HG03097 (cell line): Measurements from ENCODE around the gene PEX5L.
A peak's percentile ranks its signal among the peaks of the same experiment; 100 is the strongest.

Experiments
- ATAC-seq: cut with Tn5 transposase; IDR thresholded peaks from one replicate; pipeline ENCODE4 v1.9.1; 2021; ENCODE audit not compliant: unreplicated experiment, low FRiP score

PEX5L gene

DNA sequence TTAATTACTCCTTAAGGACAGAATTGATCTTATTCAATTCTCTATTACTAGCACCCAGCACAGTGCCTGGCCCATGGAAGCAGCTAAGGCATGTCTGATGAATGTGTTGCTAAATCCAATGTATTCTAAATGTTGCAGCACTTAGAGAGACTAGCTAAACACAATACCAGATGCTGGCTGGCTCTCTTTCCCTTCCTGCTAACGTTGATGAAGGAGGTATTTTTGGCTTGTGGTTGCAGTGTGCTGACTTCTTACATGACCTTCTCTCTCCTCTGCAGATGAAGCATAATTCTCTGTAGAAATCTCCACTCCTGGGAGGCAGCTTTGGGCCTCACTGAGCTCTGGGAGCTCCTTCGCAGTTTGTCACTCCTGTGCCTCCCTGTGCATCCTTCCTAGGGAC, 183.6 kb downstream of the PEX5L start:
- ATAC-seq, result no peak

DNA sequence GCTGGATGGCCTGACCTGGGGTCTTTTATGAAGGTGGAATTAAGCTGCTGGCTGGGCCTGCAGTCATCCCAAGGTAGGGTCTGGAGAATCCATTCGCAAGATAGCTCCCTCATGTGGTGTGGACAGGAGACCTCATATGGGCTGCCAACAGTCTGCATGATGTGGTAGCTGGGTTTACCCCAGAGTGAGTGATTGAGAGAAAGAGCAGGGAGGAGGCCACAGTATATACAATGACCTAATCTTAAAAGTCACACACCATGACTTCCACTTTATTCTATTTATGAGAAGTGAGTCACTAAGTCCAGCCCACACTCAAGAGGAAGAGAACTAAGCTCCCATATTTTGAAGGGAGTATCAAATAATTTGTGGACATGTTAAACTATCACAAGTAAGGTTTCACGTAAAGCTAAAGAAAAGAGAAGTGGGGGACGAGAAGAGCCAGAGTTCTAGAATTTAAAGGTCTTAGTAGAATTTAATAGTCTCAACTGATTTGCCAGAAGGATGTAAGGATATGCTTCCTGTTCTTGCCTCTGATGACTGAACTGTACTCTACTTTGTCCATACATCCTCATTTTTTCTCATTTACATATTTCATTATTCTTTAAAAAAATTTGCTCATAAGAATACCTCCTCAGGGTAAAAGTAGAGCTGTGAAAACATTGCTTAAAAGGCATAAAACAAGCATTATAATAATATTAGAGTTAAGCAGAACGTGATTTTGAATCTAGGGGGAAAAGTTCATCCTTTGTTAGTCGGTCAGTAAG, 184.4 kb downstream of the PEX5L start:
- ATAC-seq, result no peak

DNA sequence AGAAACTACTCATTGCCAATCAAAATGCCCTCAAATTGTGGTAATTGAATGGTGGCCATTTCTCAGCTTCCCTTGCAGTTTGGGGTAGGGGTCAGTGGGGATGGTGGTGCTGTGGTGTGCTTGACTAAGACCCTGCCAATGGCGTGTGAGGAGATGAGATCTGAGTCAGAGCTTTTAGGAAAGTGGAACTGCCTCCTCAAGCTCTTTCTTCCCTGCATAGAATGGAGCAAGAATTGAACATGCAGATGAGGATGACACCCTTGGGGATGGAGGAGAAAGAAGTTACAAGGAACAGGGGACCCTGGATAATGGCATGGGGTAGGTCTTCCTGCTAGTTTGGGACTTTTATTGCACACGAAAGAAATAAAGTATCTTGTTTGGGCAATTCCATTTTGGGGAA, 188.0 kb downstream of the PEX5L start:
- ATAC-seq, result no peak

DNA sequence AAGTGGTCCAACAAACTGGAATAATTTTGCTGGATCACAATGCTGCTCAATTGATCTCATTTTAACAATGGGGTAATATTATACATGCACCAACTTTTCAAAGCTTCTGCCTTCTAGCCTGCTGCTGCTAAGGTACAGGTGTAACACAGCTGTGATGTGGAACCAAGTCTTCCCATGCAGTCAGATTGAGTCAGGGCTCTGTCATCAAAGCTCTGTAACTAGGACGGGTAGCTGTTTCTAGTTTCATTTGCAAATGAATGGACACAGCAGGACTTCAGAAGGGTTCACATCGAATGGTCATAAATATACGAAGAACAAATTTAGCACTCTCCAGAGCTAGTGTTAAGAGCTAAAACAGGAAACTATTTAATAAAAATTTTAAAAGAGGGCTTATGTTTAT, 194.7 kb downstream of the PEX5L start:
- ATAC-seq, result no peak

DNA sequence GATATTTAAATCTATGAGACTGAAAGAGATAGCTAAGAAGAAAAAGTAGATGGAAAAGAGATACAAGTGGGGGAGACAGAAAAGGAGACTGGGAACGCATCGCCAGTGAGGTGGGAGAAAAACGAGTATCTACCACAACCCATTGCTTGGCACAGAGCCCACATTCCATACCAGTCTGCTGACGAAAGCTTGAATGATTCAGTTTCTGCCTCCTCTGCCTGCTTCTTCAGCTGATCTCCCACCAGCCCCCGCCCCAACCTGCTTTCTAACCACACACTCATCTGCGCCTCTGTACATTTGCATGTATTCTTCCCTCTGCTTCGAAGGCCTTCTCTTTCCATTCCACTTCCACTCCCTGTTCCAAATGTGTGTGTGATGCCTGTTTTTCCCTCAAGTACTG, 195.8 kb downstream of the PEX5L start:
- ATAC-seq, result no peak

DNA sequence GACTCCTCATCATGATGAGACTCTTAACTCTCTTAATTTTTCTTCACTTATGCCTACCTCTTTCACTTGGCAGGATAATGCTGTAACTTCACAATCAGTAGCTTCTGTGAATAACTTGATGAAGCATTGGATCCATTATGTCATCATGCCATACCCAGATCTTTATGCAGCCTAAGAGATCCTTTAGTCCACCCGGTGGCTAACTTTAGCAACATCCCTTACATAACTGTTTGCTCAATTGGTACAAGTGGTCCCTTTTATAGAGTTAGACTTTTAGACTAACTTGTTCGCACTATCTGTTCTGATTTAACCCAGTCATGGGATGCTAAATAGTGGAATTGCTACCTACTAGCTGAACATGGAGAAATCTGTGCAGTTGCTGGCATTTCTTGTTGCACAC, 199.4 kb downstream of the PEX5L start:
- ATAC-seq, result no peak

DNA sequence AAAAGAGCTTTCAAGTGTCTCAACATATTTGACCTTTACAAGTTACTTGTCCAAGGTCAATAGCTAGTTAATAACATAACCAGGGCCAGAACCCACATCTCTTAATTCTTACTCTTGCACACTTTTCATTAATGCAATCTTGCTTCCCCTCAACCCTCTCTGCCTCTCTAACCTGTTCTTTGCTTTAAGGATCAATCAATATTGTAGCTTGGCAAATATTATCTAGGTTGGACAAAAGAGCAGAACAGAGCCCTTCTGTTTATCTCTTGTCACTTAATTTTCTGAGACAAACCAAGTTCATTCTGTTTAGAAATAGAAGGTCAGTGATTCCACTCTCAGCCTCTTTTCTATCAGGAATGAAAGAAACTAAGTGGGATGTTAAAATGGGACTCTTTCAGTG, 203.4 kb downstream of the PEX5L start:
- ATAC-seq, result no peak

DNA sequence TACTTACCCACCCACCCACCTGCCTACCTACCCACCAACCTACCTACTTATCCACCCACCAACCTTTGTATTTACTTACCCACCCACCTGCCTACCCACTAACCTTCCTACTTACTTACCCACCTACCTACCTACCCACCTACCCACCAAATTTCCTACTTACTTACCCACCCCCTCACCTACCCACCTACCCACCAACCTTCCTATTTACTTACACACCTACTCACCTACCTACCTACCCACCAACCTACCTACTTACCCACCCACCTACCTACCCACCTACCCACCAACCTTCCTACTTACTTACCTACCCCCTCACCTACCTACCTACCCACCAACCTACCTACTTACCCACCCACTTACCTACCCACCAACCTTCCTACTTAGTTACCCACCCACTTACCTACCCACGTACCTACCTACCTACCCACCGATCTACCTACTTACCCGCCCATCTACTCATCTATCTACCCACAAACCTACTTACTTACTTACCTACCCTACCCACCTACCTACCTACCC, 204.3 kb downstream of the PEX5L start:
- ATAC-seq, result no peak

DNA sequence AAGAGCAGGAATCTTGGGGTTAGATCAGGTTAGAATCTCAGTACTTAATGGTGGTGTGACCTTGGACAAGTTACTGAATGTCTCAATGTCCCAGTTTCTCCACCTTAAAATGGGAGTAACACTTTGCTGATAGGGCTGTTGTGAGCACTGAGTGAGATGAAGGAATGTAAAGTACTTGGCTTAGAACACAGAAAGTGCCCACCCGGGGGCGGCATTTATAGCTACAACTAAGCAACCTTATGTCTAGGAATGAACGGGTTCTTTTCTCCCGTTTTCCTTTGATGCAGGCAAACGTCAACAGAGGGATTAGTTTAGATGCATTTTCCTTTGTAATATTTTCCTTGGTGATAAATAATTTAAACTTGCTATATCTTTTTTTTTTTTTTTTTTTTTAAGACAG, 207.3 kb downstream of the PEX5L start:
- ATAC-seq, result no peak

DNA sequence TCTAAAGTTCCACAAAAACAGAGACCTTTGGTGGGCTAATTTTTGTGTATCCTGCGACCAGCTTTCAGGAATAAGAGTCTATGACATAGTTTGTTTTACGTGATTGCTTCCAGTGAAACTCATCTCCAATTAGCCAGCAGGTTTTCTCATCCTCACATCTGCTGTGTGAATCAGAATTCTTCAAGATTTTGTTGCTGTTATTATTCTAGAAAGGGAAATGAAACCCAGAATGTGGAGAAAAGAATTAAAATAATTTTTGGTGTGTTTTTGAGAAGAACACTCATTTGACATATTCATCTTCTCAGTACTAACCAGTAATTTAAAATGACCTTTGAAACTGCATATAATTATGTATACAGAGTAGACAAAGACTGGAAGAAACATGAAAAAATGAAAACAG, 208.0 kb downstream of the PEX5L start:
- no peak for ATAC-seq

DNA sequence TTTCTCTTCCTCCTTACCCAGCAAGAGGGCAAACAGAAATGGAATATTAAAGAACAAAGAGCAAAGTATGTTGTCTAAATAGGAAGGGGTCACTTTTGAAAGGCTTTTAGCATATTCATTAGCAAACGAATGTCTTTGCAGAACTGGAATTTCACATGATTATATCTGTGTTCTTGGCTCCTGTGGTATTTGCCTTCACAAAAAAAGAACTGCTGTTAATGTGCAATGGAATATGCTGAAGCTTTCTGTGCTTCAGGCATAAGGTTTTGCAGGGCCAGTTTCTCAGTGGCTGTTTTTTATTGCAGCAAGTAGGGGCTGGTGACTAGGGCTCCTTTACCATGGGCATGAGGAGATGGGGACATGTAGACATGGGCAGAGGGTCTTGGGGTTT, 210.5 kb downstream of the PEX5L start:
- no peak for ATAC-seq

DNA sequence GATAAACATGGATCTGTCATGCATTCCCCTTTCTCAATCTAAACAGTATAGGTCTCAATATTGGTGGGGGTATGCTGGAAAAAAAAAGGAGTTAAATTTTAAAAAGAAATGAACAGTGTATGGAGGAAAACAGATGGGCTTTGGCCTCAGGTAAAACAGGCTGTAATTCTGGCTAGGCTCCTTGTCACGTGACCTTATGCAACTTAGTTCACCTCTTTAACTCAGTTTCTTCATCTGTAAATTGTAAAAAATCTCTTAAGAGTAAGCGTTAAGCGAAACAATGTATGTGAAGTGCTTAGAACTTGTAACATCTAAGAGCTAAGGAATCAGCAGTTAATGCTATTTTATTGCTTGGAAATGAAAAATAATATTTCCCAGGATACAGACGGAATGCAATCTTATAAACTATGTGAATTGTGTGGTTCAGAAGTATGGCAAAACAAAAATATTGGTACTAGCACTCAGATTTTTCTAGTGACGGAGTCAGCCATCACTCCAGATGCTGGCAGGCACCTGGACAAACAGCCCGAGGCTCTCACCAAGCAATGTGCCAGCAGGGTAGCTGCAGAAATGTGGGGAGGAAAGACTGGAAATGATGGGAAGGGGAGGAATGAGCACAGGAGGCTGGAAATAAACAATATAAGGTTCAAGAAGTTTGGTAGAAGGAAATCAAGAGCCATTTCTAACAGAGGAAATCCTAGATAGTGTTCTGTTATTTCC, 211.1 kb downstream of the PEX5L start:
- no peak for ATAC-seq

DNA sequence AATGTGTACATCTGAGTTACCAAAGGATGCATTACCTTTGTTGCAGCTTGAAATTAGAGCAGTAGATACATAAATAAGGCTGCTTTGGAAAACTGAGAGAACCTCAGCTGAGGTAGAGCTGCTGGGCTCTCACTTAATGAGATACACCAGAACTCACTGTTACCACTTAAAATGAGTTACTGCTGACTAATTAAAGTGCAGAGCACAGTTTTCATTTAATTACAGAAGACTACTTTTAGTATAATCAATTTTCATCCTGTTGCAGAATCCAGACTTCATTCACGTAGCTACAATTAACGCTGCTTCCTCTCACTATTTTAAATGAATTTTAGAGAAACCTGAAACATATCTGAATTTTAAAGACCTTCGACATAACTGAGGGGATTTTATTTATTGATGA, 214.4 kb downstream of the PEX5L start:
- no peak for ATAC-seq

DNA sequence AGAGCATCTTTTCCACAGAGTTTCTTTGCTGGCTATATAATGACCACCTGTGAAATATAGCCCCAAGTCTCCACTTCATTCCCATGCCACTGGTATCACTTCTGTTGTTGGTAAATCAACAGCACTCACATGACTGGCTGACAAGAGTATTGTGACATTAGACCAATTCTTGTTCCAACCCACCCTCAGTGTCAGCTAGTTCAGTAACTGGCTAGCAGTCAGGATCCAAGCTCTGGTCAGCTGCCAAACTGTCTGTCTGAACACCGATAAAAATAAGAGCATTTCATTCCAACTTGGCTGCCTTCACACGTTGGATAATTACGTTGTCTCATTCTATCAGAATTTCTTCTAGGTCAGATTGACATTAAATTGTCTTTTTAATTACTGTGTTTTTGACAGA, 217.4 kb downstream of the PEX5L start:
- no peak for ATAC-seq

DNA sequence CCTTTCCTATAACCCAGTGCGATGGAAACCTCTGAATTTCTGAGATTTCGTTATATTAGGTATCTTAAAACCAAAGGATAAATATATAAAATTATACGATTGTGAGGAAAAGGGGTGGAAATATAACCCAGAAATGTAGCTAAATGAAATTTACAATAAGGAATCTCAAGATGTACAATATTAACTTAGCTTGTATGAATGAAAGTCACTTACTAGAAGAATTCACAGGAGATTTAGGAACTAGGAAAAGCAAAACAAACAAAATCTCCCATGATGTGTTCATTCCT, 224.7 kb downstream of the PEX5L start:
- no peak for ATAC-seq

DNA sequence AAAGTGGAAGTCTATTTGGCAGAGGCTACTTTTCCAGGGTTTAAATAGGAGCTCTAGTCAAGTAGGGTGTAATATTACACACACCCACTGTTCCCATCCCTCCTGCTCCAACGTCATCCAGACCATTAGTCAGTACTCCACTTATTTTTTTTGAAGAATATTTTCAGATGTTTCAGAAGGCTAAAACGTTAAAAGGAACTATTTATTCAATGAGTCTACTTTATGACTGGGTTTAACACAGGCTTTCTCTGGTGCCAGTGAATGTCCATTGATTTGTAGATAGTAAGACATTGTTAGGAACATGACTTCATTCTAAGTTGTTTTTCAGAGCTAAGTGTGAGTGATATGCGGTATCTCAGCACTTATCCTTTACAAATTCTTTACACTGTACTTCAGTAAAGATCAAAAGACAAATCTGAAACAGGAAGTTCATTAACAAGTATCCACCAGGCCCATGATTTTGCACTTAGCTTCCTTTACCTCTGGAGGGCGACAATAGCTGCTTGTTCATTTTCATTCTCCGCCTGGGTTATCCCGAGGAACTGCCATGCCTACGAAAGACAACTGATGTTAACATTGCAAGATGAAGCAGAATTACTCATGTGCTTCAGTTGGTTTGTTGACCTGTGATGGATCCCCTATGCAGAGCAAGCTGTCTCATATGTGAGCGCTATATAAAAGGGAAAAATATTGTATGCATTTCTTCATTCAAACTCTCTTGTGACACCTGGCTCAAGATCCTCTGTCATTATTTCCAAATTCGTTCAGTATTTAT, 225.2 kb downstream of the PEX5L start:
- ATAC-seq, result peak; percentile 78

DNA sequence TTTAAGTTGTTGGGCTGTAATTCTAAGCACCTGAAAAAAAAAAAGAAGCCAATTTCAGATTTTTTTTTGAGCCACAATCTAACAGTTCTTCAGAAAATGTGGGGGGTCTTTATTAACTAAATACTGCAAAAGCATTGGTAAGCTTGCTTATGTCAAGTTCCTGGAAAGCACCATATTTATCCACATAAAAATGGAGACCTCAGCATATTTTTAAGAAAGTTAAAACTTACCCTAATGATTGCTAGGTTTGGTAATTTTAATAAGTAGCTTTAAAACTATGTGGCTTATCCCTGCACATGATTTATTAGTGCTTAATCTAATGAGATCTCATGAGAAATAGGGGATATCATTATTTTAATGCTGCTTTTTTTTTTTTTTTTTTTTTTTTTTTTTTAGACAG, 227.1 kb downstream of the PEX5L start:
- no peak for ATAC-seq

DNA sequence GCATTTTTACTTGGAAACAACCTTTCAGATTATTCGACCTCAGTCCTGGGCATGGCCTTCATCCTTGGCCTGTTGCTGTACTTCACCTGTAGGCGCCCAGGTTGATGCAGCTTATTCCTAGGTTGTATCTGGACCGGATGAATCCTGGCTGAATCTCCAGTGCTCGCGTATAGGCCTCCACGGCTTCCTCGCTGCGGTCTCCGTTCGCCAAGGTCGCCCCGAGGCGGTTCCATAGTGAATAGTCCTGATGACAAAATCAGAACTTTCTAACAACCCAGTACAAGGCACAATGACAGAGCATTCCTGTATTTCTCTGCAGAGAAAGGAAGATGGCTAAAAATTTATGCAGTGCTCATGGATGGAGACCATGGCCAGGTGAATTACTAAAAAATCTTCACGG, 229.1 kb downstream of the PEX5L start:
- ATAC-seq, result no peak

DNA sequence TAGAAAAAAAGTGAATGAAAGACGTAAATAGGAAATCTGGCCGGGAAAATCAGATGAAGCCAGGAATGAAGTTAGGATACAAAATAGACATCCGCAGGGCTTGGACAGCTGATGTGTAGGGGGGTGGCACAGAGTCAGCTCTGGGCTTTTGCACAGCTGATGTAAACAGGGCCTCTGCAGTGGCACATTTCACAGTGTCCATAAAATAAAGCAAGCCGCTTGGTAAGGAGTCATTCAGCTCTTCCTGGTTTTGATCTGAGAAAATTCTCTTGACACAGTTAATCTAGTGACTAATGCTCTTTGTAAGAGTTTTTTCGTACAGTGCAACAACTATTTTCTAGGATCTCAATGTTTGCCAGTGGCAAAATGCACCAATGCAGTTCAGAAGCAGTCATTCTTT, 230.6 kb downstream of the PEX5L start:
- no peak for ATAC-seq

DNA sequence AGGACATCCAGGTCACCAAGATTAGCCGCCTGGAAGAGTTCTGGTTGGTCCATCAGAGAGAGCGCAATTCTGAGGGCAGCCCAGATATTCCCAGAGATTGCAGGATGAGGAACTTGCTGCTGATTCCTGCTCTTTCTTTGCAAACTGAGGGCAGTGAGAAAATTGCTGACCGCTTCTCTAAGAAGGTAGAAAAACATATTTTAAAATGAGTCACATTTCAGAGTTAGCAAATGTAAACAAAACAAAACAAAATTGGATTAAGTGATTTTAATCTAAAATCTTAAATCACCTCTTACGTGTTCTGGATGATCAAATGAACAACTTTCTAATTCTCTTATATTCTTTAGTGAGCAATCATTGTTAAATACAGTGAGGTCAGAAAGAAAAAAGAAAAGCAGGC, 234.9 kb downstream of the PEX5L start:
- ATAC-seq, result no peak

DNA sequence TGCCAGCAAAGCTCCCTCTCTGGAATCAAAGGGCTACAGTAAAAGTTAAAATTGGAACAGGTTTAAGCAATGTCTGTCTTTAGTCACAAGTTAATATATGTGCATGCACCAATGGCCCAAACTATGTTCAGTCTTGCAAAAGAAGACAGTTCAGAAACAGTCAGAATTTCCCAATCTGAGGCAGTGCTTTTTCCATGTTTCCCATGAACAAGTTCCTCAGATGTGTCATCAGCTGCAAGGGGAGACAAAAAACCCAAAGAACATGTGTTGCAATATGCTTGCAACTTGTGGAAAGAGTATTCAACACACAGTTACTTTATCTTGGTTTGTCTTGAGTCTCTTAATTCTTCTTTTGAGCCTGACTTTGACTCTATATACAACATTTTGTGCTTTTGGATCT, 235.5 kb downstream of the PEX5L start:
- no peak for ATAC-seq

DNA sequence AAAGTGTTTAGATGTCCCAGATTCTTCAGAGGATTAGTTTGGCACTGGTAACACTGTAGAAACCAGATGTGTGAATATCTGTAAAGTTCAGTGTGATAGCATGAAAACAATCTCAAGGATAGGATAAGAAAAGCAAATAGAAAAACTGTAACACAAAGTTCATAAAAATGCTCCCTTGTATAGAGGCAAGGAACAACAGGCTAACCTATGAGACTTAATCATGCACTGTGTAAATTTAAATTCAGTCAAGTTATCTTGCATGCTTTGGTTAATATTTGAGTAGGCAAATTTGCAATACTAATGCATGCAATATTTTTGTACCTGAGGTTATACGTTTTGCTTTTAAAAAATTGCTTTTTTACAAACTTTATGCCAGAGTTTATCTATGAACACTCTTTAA, 239.5 kb downstream of the PEX5L start:
- no peak for ATAC-seq
